ENCODE measurements around the gene TP73. TPM values are rescaled to one million over a fixed set of nuclear protein-coding genes. Genes with fewer than 3 reads are reported as not detected.

Gene TP73
- total RNA-seq, 2 donors from 2014 or later = 0.26 to 13.5 TPM

- Histone ChIP-seq H3K4me1 (peaks cover 31% of the 10 kb centered on the region), H3K4me3 (no peak overlapping the region), H3K27ac (no peak overlapping the region), H3K27me3 (no peaks in the 10 kb centered on the region), H3K9me3 (no peaks in the 10 kb centered on the region), H3K36me3 (replicated peaks in 1 of 2; ENCODE audit: insufficient read depth in 1 of 2, low read depth in 2 of 2) (no peaks in the 10 kb centered on the region)
- 80 to 88% methylated on average over 13 to 17 of the region's 17 CpGs for WGBS, 2 donors
- no peak for ATAC-seq
- TF ChIP-seq, protein P1, sequence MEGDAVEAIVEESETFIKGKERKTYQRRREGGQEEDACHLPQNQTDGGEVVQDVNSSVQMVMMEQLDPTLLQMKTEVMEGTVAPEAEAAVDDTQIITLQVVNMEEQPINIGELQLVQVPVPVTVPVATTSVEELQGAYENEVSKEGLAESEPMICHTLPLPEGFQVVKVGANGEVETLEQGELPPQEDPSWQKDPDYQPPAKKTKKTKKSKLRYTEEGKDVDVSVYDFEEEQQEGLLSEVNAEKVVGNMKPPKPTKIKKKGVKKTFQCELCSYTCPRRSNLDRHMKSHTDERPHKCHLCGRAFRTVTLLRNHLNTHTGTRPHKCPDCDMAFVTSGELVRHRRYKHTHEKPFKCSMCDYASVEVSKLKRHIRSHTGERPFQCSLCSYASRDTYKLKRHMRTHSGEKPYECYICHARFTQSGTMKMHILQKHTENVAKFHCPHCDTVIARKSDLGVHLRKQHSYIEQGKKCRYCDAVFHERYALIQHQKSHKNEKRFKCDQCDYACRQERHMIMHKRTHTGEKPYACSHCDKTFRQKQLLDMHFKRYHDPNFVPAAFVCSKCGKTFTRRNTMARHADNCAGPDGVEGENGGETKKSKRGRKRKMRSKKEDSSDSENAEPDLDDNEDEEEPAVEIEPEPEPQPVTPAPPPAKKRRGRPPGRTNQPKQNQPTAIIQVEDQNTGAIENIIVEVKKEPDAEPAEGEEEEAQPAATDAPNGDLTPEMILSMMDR (IDR thresholded peaks at IDR 0.05) = no peak
- no peak for TF ChIP-seq POLR2A (IDR thresholded peaks at IDR 0.05)
- DNase-seq = no peak
- intact Hi-C loops (cut with DNase I) = no loop called here
Observed at GRCh38 chr1:3767328-3767925, 115.1 kb downstream of the TP73 start.

DNA sequence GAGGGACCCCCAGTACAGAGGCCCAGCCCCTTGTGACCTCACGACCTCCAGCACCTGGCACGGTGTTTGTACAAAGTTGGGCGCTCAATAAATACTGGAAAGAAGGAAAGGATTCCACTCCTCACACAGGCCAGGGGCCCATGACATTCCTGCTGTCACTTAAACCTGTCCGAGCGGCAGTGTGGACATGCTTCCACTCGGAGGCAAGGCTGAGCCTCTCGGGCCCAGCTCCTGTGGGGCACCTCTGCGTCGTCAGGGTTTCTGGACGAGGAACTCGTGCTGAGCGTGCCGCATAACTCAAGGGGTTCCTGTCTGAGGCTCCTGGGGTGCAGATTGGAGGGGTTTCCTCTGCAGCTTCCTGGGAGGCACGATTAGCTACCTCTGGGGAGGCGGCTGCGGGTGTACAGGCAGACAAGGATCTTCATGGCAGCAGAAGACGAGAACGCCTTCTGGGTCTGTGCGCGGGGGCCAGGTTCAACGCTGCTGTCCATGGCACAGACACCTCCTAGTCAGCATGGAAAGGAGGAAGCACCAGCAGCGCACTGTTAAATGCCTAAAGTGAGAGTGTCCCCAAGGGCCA lies 116.6 kb downstream of the TP73 start:
- DNase-seq = no peak
- Histone ChIP-seq H3K36me3 (replicated peaks in 1 of 2; ENCODE audit: insufficient read depth in 1 of 2, low read depth in 2 of 2) (no peaks in the 10 kb centered on the region), H3K27me3 (no peaks in the 10 kb centered on the region), H3K4me3 (no peak overlapping the region), H3K27ac (no peak overlapping the region), H3K9me3 (no peaks in the 10 kb centered on the region), H3K4me1 (peaks cover 41% of the 10 kb centered on the region)
- 84 to 88% methylated on average over 7 to 22 of the region's 22 CpGs for WGBS, 2 donors
- ATAC-seq = no peak
- TF ChIP-seq, protein P1 (IDR thresholded peaks at IDR 0.05) = no peak
- TF ChIP-seq POLR2A (IDR thresholded peaks at IDR 0.05) = no peak
- intact Hi-C loops (cut with DNase I) = no loop called here

GRCh38 chr1:3770047-3770765 lies 117.9 kb downstream of the TP73 start:
- H3K9me3 ChIP-seq = no peaks in the 10 kb centered on the region
- WGBS, 2 donors = 84 to 91% methylated on average over 13 to 16 of the region's 16 CpGs
- H3K4me1 ChIP-seq = peaks cover 48% of the 10 kb centered on the region
- no peak overlapping the region for H3K4me3 ChIP-seq
- H3K27ac ChIP-seq = no peak overlapping the region
- intact Hi-C loops (cut with DNase I) = no loop called here
- H3K36me3 ChIP-seq (replicated peaks in 1 of 2; ENCODE audit: insufficient read depth in 1 of 2, low read depth in 2 of 2) = no peaks in the 10 kb centered on the region
- no peak for TF ChIP-seq POLR2A (IDR thresholded peaks at IDR 0.05)
- TF ChIP-seq, protein P1 (IDR thresholded peaks at IDR 0.05) = no peak
- ATAC-seq (no peak), DNase-seq (no peak)
- H3K27me3 ChIP-seq = no peaks in the 10 kb centered on the region

- Histone ChIP-seq H3K36me3 (replicated peaks in 1 of 2; ENCODE audit: insufficient read depth in 1 of 2, low read depth in 2 of 2) (no peaks in the 10 kb centered on the region), H3K9me3 (no peaks in the 10 kb centered on the region), H3K27ac (peak overlapping the region; percentile 34 to 67 (median 62)), H3K27me3 (no peaks in the 10 kb centered on the region), H3K4me3 (peak overlapping the region in 1 of 2 donors; percentile 87), H3K4me1 (peaks cover 59% of the 10 kb centered on the region)
- DNase-seq (peak in 2 of 4 donors; percentile 45 to 53), ATAC-seq (no peak)
- WGBS, 2 donors = 31 to 34% methylated on average over 14 to 32 of the region's 32 CpGs
- TF ChIP-seq, protein P1 (IDR thresholded peaks at IDR 0.05) = no peak
- TF ChIP-seq POLR2A (IDR thresholded peaks at IDR 0.05) = no peak
- intact Hi-C loops (cut with DNase I) = no loop called here
Observed at GRCh38 chr1:3771108-3772026, 119.1 kb downstream of the TP73 start.
